PC-9 (cell line): Measurements from ENCODE around the gene FHIP1B. TPM values are rescaled to one million over a fixed set of nuclear protein-coding genes. Genes with fewer than 3 reads are reported as not detected.

Source experiments
- BruUV-seq: library from RNA; stranded (reverse); fragments of 400-500 nt; replicated peaks from 2 replicates; lab custom pipeline; 2021; lab: Mats Ljungman, UMichigan
- CTCF ChIA-PET: fragments of 300-600 bp; sonication (Branson Sonifier 250); formaldehyde crosslinking; loops from one replicate; lab custom pipeline; 2022; ENCODE audit warnings: antibody characterized with exemption; lab: Charles Lee
- POLR2A ChIA-PET: fragments of 300-600 bp; sonication (Branson Sonifier 250); formaldehyde crosslinking; loops from one replicate; lab custom pipeline; 2022; ENCODE audit warnings: antibody characterized with exemption; ENCODE audit not compliant: unreplicated experiment; lab: Charles Lee
- DNase-seq, 2 experiments: peaks; one replicate each; pipeline versions ENCODE4 v3.0.0 to v3.0.0-alpha.2; 2015 to 2022; ENCODE audit warnings: mixed read lengths in 1 of 2
- H2AFZ ChIP-seq: fragments of 200-600 bp; sonication (generic); 2 replicates; pipeline ENCODE4 v1.8.1; 2017; ENCODE audit warnings: antibody characterized with exemption
- H3F3A ChIP-seq: fragments of 200-600 bp; sonication (generic); 2 replicates; pipeline ENCODE4 v1.8.1; 2017; ENCODE audit warnings: antibody characterized with exemption, mild to moderate bottlenecking, low read depth; ENCODE audit not compliant: insufficient read depth
- H3K27ac ChIP-seq: fragments of 200-600 bp; sonication (generic); 2 replicates; pipeline ENCODE4 v1.6.1; 2016; ENCODE audit warnings: mixed run types
- H3K27me3 ChIP-seq: fragments of 200-600 bp; sonication (generic); 2 replicates; pipeline ENCODE4 v1.6.1; 2016; ENCODE audit warnings: low read depth, mixed run types; ENCODE audit not compliant: insufficient read depth
- H3K36me3 ChIP-seq: fragments of 200-600 bp; sonication (generic); 2 replicates; pipeline ENCODE4 v1.6.1; 2016; ENCODE audit warnings: low read depth, mixed run types
- H3K4me1 ChIP-seq: fragments of 200-600 bp; sonication (generic); replicated peaks from 2 replicates; pipeline ENCODE4 v1.6.1; 2016; ENCODE audit warnings: mixed run types; ENCODE audit not compliant: insufficient read depth
- H3K4me2 ChIP-seq: fragments of 200-600 bp; sonication (generic); 2 replicates; pipeline ENCODE4 v1.6.1; 2017; ENCODE audit warnings: mixed run types
- H3K4me3 ChIP-seq: fragments of 200-600 bp; sonication (generic); 2 replicates; pipeline ENCODE4 v1.6.1; 2016; ENCODE audit warnings: mixed run types
- H3K79me2 ChIP-seq: fragments of 200-600 bp; sonication (generic); 2 replicates; pipeline ENCODE4 v1.6.1; 2017; ENCODE audit warnings: low read depth, mixed run types
- H3K9me2 ChIP-seq: fragments of 200-600 bp; sonication (generic); 2 replicates; pipeline ENCODE4 v1.8.1; 2017; ENCODE audit warnings: mild to moderate bottlenecking; ENCODE audit not compliant: insufficient read depth
- H3K9me3 ChIP-seq: fragments of 200-600 bp; sonication (generic); 2 replicates; pipeline ENCODE4 v1.8.1; 2016; ENCODE audit warnings: low read depth; ENCODE audit not compliant: insufficient read depth
- H4K20me1 ChIP-seq: fragments of 200-600 bp; sonication (generic); 2 replicates; pipeline ENCODE4 v1.8.1; 2017; ENCODE audit not compliant: insufficient read depth
- CTCF ChIP-seq: fragments of 200-600 bp; sonication (generic); conservative IDR thresholded peaks from 2 replicates; pipeline ENCODE4 v1.6.1; 2017; ENCODE audit warnings: mixed run types, antibody characterized with exemption, mild to moderate bottlenecking, moderate library complexity
- EZH2 ChIP-seq: fragments of 200-600 bp; sonication (generic); IDR thresholded peaks from 2 replicates; pipeline ENCODE4 v1.8.0; 2017; ENCODE audit warnings: antibody characterized with exemption, low read depth
- intact Hi-C: fragments of 100-400 bp; cut with micrococcal nuclease; formaldehyde crosslinking; loops from one replicate; pipeline ENCODE4 v1.10.0; 2022; ENCODE audit not compliant: unreplicated experiment
- total RNA-seq: library from RNA; stranded (reverse); gene quantifications from 2 replicates; pipeline ENCODE4 v1.2.3, GENCODE V29; 2021

The FHIP1B gene
- total RNA-seq, 1 experiment from 2014 or later, result 21.5 TPM

GRCh38 chr11:6225024-6225423 is 9.4 kb downstream of the FHIP1B start:
- TF ChIP-seq EZH2 (no peak), CTCF (no peak)

GRCh38 chr11:6224421-6224820 is 10.0 kb downstream of the FHIP1B start:
- peaks cover 14% of the 10 kb centered on the region; the same call in 1 of the 2 replicates for H3K79me2 ChIP-seq
- H3K4me3 ChIP-seq, result no peak overlapping the region
- H3K27me3 ChIP-seq, result no peaks in the 10 kb centered on the region
- H3F3A ChIP-seq, result no peaks in the 10 kb centered on the region
- intact Hi-C loops, result no loop called here
- ChIA-PET POLR2A (no interaction called here), CTCF (no interaction called here)
- no TSS peak for BruUV-seq
- no peak overlapping the region for H2AFZ ChIP-seq
- H3K9me3 ChIP-seq, result no peaks in the 10 kb centered on the region
- no peak overlapping the region for H3K4me2 ChIP-seq
- TF ChIP-seq CTCF, result no peak
- H3K36me3 ChIP-seq, result no peaks in the 10 kb centered on the region
- H3K27ac ChIP-seq, result no peak overlapping the region
- no peaks in the 10 kb centered on the region for H3K4me1 ChIP-seq
- H3K9me2 ChIP-seq, result no peaks in the 10 kb centered on the region
- no peaks in the 10 kb centered on the region for H4K20me1 ChIP-seq
- no peak for DNase-seq

More at GRCh38 chr11:6225024-6225423, 9.4 kb downstream of the FHIP1B start:
- intact Hi-C loops, result no loop called here
- POLR2A ChIA-PET, result no interaction called here
- H3K27ac ChIP-seq, result no peak overlapping the region
- H2AFZ ChIP-seq, result no peak overlapping the region
- DNase-seq, result no peak
- no peak overlapping the region for H3K4me2 ChIP-seq
- H3K79me2 ChIP-seq, result peaks cover 15% of the 10 kb centered on the region; the same call in 1 of the 2 replicates
- no peaks in the 10 kb centered on the region for H3F3A ChIP-seq
- no peaks in the 10 kb centered on the region for H3K9me3 ChIP-seq
- H3K4me1 ChIP-seq, result no peaks in the 10 kb centered on the region
- H3K36me3 ChIP-seq, result no peaks in the 10 kb centered on the region
- H4K20me1 ChIP-seq, result no peaks in the 10 kb centered on the region
- no TSS peak for BruUV-seq
- no peaks in the 10 kb centered on the region for H3K9me2 ChIP-seq
- H3K4me3 ChIP-seq, result no peak overlapping the region
- CTCF ChIA-PET, result no interaction called here
- no peaks in the 10 kb centered on the region for H3K27me3 ChIP-seq

- Histone ChIP-seq H3K4me2 (no peak overlapping the region), H3F3A (no peaks in the 10 kb centered on the region), H3K4me3 (no peak overlapping the region), H3K9me2 (no peaks in the 10 kb centered on the region), H3K36me3 (no peaks in the 10 kb centered on the region), H4K20me1 (no peaks in the 10 kb centered on the region), H3K27ac (no peak overlapping the region), H3K79me2 (peaks cover 14% of the 10 kb centered on the region; the same call in 1 of the 2 replicates), H3K9me3 (no peaks in the 10 kb centered on the region), H3K27me3 (no peaks in the 10 kb centered on the region), H2AFZ (no peak overlapping the region), H3K4me1 (no peaks in the 10 kb centered on the region)
- ChIA-PET CTCF (no interaction called here), POLR2A (no interaction called here)
- intact Hi-C loops, result no loop called here
- TF ChIP-seq EZH2 (no peak), CTCF (no peak)
- no peak for DNase-seq
- BruUV-seq, result no TSS peak
Observed at GRCh38 chr11:6223854-6224253, 10.6 kb downstream of the FHIP1B start.
